ENCODE measurements around the gene DYRK3.

DNA sequence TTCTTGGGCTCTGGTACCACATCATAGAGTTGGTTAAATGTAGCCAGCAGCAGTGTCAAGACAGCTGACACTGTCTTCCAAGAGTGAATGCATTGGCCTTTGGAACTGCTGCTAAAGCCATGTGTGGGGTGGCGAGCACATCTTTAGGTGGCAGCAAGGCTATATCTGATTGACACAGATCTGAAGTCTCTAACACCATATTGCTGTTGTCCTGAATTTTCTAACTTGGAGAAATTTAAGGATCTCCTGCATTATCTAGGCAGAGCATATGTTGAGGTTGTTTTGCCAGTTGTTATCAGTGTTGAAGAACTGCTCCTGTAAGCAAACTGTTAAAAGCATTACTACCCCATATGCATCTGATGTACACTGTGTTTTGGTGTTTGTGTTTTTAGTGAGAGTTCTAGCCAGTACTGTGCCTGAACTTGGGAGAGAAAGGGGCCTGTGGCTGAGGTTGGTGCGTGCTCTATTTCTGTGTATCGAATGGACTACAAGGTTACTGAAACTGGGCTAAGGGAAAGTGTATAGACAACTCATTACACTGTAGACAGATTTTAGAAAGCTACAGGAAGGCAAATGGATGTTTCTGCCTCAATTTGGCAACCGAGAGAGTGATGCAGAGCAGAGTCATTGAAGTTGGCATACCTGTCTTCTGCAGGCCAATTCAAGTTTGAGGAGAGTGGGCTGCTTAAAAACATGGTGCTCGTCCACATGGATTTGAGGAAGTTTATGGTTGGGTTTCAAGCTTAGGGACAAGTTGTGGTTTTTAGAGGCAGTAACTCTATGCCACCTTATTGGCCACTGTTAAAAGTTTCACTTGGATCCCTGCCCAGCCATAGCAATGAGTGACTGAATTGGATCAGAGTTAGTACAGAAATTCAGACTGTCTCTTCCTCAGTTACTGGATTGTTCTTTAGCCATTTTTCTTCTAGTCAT, 16.9 kb downstream of the DYRK3 start:
- TF ChIP-seq, protein P1, sequence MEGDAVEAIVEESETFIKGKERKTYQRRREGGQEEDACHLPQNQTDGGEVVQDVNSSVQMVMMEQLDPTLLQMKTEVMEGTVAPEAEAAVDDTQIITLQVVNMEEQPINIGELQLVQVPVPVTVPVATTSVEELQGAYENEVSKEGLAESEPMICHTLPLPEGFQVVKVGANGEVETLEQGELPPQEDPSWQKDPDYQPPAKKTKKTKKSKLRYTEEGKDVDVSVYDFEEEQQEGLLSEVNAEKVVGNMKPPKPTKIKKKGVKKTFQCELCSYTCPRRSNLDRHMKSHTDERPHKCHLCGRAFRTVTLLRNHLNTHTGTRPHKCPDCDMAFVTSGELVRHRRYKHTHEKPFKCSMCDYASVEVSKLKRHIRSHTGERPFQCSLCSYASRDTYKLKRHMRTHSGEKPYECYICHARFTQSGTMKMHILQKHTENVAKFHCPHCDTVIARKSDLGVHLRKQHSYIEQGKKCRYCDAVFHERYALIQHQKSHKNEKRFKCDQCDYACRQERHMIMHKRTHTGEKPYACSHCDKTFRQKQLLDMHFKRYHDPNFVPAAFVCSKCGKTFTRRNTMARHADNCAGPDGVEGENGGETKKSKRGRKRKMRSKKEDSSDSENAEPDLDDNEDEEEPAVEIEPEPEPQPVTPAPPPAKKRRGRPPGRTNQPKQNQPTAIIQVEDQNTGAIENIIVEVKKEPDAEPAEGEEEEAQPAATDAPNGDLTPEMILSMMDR (IDR thresholded peaks at IDR 0.05; ENCODE audit: low read depth, low read length, poor library complexity, severe bottlenecking): no peak
- no peak for TF ChIP-seq EZH2phosphoT487 (IDR thresholded peaks at IDR 0.05; ENCODE audit: borderline replicate concordance, low read length)
